B cell (primary cell): ENCODE measurements around the gene ULK1. TPM values are rescaled to one million over a fixed set of nuclear protein-coding genes. Genes with fewer than 3 reads are reported as not detected.

ENCODE experiments used
- ATAC-seq: fragments of 200-7000 bp; cut with Tn5 transposase; one replicate; pipeline ENCODE4 v1.10.0; 2021; ENCODE audit warnings: low read depth, mild to moderate bottlenecking, moderate number of reproducible peaks, moderate library complexity
- CTCF ChIA-PET: fragments of 350-600 bp; sonication (Branson Sonifier 250); formaldehyde crosslinking; loops from one replicate; lab custom pipeline; 2021; ENCODE audit warnings: antibody characterized with exemption, inconsistent platforms; lab: Charles Lee
- POLR2A ChIA-PET: fragments of 350-600 bp; sonication (Branson Sonifier 250); formaldehyde crosslinking; loops from one replicate; lab custom pipeline; 2021; ENCODE audit warnings: antibody characterized with exemption; lab: Charles Lee
- DNase-seq: peaks from one replicate; pipeline ENCODE4 v3.0.0; 2013
- H2AFZ ChIP-seq: 2 replicates; pipeline ENCODE4 v1.6.1; 2012; ENCODE audit warnings: mild to moderate bottlenecking, low read depth, low read length; ENCODE audit not compliant: insufficient read depth, poor library complexity, severe bottlenecking
- H3K27ac ChIP-seq, 2 donors: 1 replicate in 1 of 2; 2 replicates in 1 of 2; pipeline ENCODE4 v1.5.1; 2012 to 2013; ENCODE audit warnings: low read length in 2 of 2, mild to moderate bottlenecking in 2 of 2, moderate library complexity in 1 of 2
- H3K27me3 ChIP-seq, 4 experiments: fragments of 200-600 bp in 1 of 4; sonication (generic) in 1 of 4; replicated peaks in 1 of 4; 1 replicate in 2 of 4; 2 replicates in 2 of 4; pipeline versions ENCODE4 v1.6.1 to v1.7.0; 2013 to 2016; ENCODE audit warnings: low read length in 3 of 4, mild to moderate bottlenecking in 2 of 4, mixed read lengths in 1 of 4, moderate library complexity in 1 of 4; ENCODE audit not compliant: insufficient read depth in 4 of 4, control insufficient read depth in 3 of 4; ENCODE audit errors: control extremely low read depth in 1 of 4
- H3K36me3 ChIP-seq, 2 experiments: replicated peaks in 1 of 2; 1 replicate in 1 of 2; 2 replicates in 1 of 2; pipeline versions ENCODE4 v1.6.1 to v1.7.1; 2013; ENCODE audit warnings: low read length in 1 of 2; ENCODE audit not compliant: insufficient read depth in 2 of 2, control insufficient read depth in 1 of 2; ENCODE audit errors: control extremely low read depth in 1 of 2, extremely low read depth in 1 of 2
- H3K4me1 ChIP-seq, 2 donors: fragments of 200-600 bp in 1 of 2; sonication (generic) in 1 of 2; 1 replicate in 1 of 2; 2 replicates in 1 of 2; pipeline versions ENCODE4 v1.5.1 to v1.6.1; 2013 to 2017; ENCODE audit warnings: low read length in 2 of 2; ENCODE audit not compliant: control insufficient read depth in 2 of 2, insufficient read depth in 2 of 2
- H3K4me2 ChIP-seq: replicated peaks from 2 replicates; pipeline ENCODE3; 2012; ENCODE audit warnings: mild to moderate bottlenecking, low read depth, low read length; ENCODE audit not compliant: poor library complexity, severe bottlenecking
- H3K4me3 ChIP-seq, 5 experiments: fragments of 200-600 bp in 1 of 5; sonication (generic) in 1 of 5; 1 replicate in 3 of 5; 2 replicates in 2 of 5; pipeline versions ENCODE4 v1.5.1 to v1.7.0; 2011 to 2016; ENCODE audit warnings: low read length in 4 of 5, mild to moderate bottlenecking in 4 of 5, low read depth in 2 of 5, control low read depth in 1 of 5, moderate library complexity in 1 of 5; ENCODE audit not compliant: insufficient read depth in 1 of 5; ENCODE audit errors: control extremely low read depth in 1 of 5, extremely low read depth in 1 of 5
- H3K79me2 ChIP-seq: fragments of 200-600 bp; sonication (generic); one replicate; pipeline ENCODE4 v1.6.0; 2016; ENCODE audit warnings: low read length; ENCODE audit not compliant: control insufficient read depth, insufficient read depth
- H3K9ac ChIP-seq: fragments of 200-600 bp; sonication (generic); 2 replicates; pipeline ENCODE4 v1.6.1; 2017; ENCODE audit warnings: mild to moderate bottlenecking, low read length, moderate library complexity
- H3K9me3 ChIP-seq, 3 donors: one replicate each; pipeline versions ENCODE4 v1.6.1 to v1.7.1; 2013; ENCODE audit warnings: low read length in 2 of 3; ENCODE audit not compliant: control insufficient read depth in 2 of 3, insufficient read depth in 1 of 3; ENCODE audit errors: control extremely low read depth in 1 of 3
- H4K20me1 ChIP-seq: 2 replicates; pipeline ENCODE4 v1.6.0; 2012; ENCODE audit warnings: mild to moderate bottlenecking, low read length; ENCODE audit not compliant: insufficient read depth, control insufficient read depth, poor library complexity, severe bottlenecking
- H3K27ac Mint-ChIP-seq: one replicate; pipeline ENCODE4 v1.8.0; 2021; ENCODE audit warnings: mixed read lengths
- H3K27me3 Mint-ChIP-seq: one replicate; pipeline ENCODE4 v1.8.0; 2021; ENCODE audit warnings: mixed read lengths
- H3K4me1 Mint-ChIP-seq: one replicate; pipeline ENCODE4 v1.8.0; 2021; ENCODE audit warnings: mixed read lengths
- H3K4me3 Mint-ChIP-seq: one replicate; pipeline ENCODE4 v1.8.0; 2021; ENCODE audit warnings: mixed read lengths
- H3K9me3 Mint-ChIP-seq: one replicate; pipeline ENCODE4 v1.8.0; 2022; ENCODE audit warnings: mixed read lengths; ENCODE audit not compliant: insufficient read depth
- EZH2 ChIP-seq: IDR thresholded peaks from 2 replicates; pipeline ENCODE4 v1.6.1; 2012; ENCODE audit warnings: borderline replicate concordance, low read depth, mild to moderate bottlenecking, moderate library complexity, low read length; ENCODE audit not compliant: insufficient read depth, poor library complexity, severe bottlenecking
- WGBS: methylation state at CpG from one replicate; pipeline ENCODE4 v1.1.5; 2013; ENCODE audit warnings: missing lambda C conversion rate; ENCODE audit not compliant: insufficient coverage; 5-methylcytosine and 5-hydroxymethylcytosine counted together
- intact Hi-C: fragments of 100-400 bp; cut with micrococcal nuclease; formaldehyde crosslinking; loops from one replicate; pipeline ENCODE4 v1.10.0; 2022
- polyA plus RNA-seq: library from polyadenylated mRNA; depleted of rRNA; stranded (reverse); fragments of >200 nt; gene quantifications from 2 replicates; pipeline ENCODE4 v1.2.3, GENCODE V29; 2012
- total RNA-seq, 2 donors: library from RNA; stranded (reverse); fragments of 120-200 nt in 1 of 2; gene quantifications; 1 replicate in 1 of 2; 2 replicates in 1 of 2; pipeline versions ENCODE4 v1.2.3 to v1.2.4, GENCODE V29; 2013 to 2022
- TF ChIP-seq, protein P1 (sequence below): fragments of 200-600 bp; IDR thresholded peaks from one replicate; pipeline ENCODE4 v1.8.0; 2022; ENCODE audit warnings: antibody characterized with exemption, mild to moderate bottlenecking

The ULK1 gene
- total and polyA plus RNA-seq, 2 donors (not counting 1 experiment from before 2014, with no cell fraction given), result 38.9 to 59.5 TPM

GRCh38 chr12:131963381-131963780 is 69.0 kb downstream of the ULK1 start:
- Mint-ChIP-seq H3K4me3 (no peak overlapping the region), H3K4me1 (peaks cover 42% of the 10 kb centered on the region), H3K27me3 (no peaks in the 10 kb centered on the region), H3K27ac (no peak overlapping the region), H3K9me3 (no peaks in the 10 kb centered on the region)
- WGBS, result 79% methylated on average over 3 of the region's 4 CpGs
- H3K27me3 ChIP-seq, result no peaks in the 10 kb centered on the region
- intact Hi-C loops, result no loop called here
- peaks cover 70% of the 10 kb centered on the region for H4K20me1 ChIP-seq
- H3K9ac ChIP-seq, result no peak overlapping the region
- H3K79me2 ChIP-seq, result peaks cover 87% of the 10 kb centered on the region
- ATAC-seq, result no peak
- H3K9me3 ChIP-seq, result no peaks in the 10 kb centered on the region
- H3K4me2 ChIP-seq, result no peak overlapping the region
- no peak overlapping the region for H3K4me3 ChIP-seq
- ChIA-PET POLR2A (no interaction called here), CTCF (no interaction called here)
- no peaks in the 10 kb centered on the region for H3K4me1 ChIP-seq
- TF ChIP-seq, protein P1, sequence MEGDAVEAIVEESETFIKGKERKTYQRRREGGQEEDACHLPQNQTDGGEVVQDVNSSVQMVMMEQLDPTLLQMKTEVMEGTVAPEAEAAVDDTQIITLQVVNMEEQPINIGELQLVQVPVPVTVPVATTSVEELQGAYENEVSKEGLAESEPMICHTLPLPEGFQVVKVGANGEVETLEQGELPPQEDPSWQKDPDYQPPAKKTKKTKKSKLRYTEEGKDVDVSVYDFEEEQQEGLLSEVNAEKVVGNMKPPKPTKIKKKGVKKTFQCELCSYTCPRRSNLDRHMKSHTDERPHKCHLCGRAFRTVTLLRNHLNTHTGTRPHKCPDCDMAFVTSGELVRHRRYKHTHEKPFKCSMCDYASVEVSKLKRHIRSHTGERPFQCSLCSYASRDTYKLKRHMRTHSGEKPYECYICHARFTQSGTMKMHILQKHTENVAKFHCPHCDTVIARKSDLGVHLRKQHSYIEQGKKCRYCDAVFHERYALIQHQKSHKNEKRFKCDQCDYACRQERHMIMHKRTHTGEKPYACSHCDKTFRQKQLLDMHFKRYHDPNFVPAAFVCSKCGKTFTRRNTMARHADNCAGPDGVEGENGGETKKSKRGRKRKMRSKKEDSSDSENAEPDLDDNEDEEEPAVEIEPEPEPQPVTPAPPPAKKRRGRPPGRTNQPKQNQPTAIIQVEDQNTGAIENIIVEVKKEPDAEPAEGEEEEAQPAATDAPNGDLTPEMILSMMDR, result no peak
- no peak for TF ChIP-seq EZH2
- no peak for DNase-seq
- H3K27ac ChIP-seq, result no peak overlapping the region
- H3K36me3 ChIP-seq, result peaks cover 4 to 12% of the 10 kb centered on the region in 2 experiments
- H2AFZ ChIP-seq, result no peak overlapping the region

DNA sequence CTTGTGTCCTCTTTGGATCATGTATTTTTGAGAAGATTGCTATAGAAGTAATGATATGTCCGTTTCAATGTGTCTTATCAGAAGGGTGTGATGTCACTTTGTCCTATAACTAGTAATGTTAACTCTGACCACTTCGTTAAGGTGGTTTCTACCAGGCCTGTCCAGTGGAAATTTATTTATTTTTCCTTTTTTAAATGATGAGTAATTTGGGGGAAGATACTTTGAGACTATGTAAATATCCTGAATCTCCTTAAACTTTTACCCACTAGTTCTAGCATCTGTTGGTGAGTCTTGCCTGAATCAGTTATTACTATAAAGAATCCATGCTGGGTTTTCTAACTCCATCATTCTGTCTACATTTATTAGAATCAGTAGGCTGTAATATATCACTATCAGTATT is 70.7 kb downstream of the ULK1 start:
- H3K9me3 Mint-ChIP-seq, result no peaks in the 10 kb centered on the region
- peaks cover 86% of the 10 kb centered on the region for H3K79me2 ChIP-seq
- no peak overlapping the region for H3K4me3 Mint-ChIP-seq

More for the DNA sequence above, 70.7 kb downstream of the ULK1 start:
- no peaks in the 10 kb centered on the region for H3K4me1 ChIP-seq
- WGBS, result no CpG with 5 or more reads among the region's 2 CpGs
- H3K4me3 ChIP-seq, result no peak overlapping the region
- intact Hi-C loops, result no loop called here
- Mint-ChIP-seq H3K4me1 (peaks cover 41% of the 10 kb centered on the region), H3K27me3 (no peaks in the 10 kb centered on the region), H3K27ac (no peak overlapping the region)
- ChIA-PET CTCF (no interaction called here), POLR2A (no interaction called here)
- H2AFZ ChIP-seq, result no peak overlapping the region
- no peaks in the 10 kb centered on the region for H3K27me3 ChIP-seq
- H3K9me3 ChIP-seq, result no peaks in the 10 kb centered on the region
- peaks cover 70% of the 10 kb centered on the region for H4K20me1 ChIP-seq
- H3K4me2 ChIP-seq, result no peak overlapping the region
- DNase-seq (no peak), ATAC-seq (no peak)
- no peak overlapping the region for H3K27ac ChIP-seq
- no peak for TF ChIP-seq EZH2
- TF ChIP-seq, protein P1, result no peak
- peaks cover 3 to 10% of the 10 kb centered on the region in 2 experiments for H3K36me3 ChIP-seq
- H3K9ac ChIP-seq, result no peak overlapping the region
